ENCODE data around the gene CDH4. TPM values are rescaled to one million over a fixed set of nuclear protein-coding genes. Genes with fewer than 3 reads are reported as not detected.

CDH4 gene
- total and polyA plus RNA-seq, 2 of the 4 experiments (the other 2 are of a cell fraction), result 1.6 to 3.5 TPM

DNA sequence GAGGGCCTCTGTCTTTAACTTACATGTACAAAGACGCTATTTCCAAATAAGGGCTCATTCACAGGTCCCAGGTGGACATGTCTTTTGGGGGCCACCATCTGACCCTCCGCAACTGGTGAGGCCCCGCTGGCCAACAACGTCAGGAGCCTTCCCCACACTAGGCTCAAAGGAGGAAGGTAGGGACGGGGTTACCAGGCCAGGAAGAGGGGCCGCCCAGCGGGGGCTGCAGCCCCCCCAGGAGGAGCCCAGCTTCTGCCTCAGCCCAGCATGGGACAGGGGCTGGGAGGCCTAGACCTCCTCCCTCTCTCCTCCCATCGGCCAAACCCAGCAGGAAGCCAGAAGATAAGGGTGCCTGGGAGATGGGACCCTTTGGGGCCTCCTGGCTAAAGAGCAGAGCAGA, 670.9 kb downstream of the CDH4 start:
- Histone ChIP-seq H2AK5ac (ENCODE audit: low read depth, low read length) (no peak overlapping the region), H3K27ac (ENCODE audit: insufficient read depth, low read length) (no peak overlapping the region), H3K4me3 (ENCODE audit: insufficient read depth, low read depth, low read length) (no peak overlapping the region), H2AK9ac (replicated peaks; ENCODE audit: low read depth, low read length, poor library complexity) (no peak overlapping the region), H3K79me1 (ENCODE audit: low read depth in 1 of 2, low read length in 2 of 2) (no peaks in the 10 kb centered on the region), H4K8ac (ENCODE audit: low read depth in 2 of 2, low read length in 2 of 2) (no peak overlapping the region), H3K27me3 (ENCODE audit: control insufficient read depth, insufficient read depth, low read length) (no peaks in the 10 kb centered on the region), H3K4me2 (ENCODE audit: low read depth, low read length) (no peak overlapping the region), H3K23ac (ENCODE audit: low read depth, low read length) (no peak overlapping the region), H3K14ac (replicated peaks; ENCODE audit: low read depth, low read length) (no peak overlapping the region), H3K9me1 (ENCODE audit: insufficient read depth, low read length) (no peaks in the 10 kb centered on the region), H4K5ac (ENCODE audit: low read depth, low read length) (no peak overlapping the region), H2AFZ (replicated peaks; ENCODE audit: low read length, poor library complexity) (no peak overlapping the region), H3K9me3 (ENCODE audit: control insufficient read depth, insufficient read depth, low read length) (peaks cover 11% of the 10 kb centered on the region; the same call in 1 of the 2 replicates), H3K4ac (ENCODE audit: low read depth, low read length) (no peak overlapping the region), H3K9ac (ENCODE audit: low read depth, low read length) (no peak overlapping the region), H3K4me1 (ENCODE audit: control insufficient read depth, insufficient read depth, low read length) (no peaks in the 10 kb centered on the region), H3K18ac (ENCODE audit: low read depth, low read length) (no peak overlapping the region), H4K20me1 (ENCODE audit: insufficient read depth, low read length) (no peaks in the 10 kb centered on the region), H2BK120ac (ENCODE audit: low read depth, low read length) (no peak overlapping the region), H2BK15ac (ENCODE audit: low read depth, low read length) (no peak overlapping the region), H2BK5ac (ENCODE audit: low read depth, low read length, poor library complexity, severe bottlenecking) (no peak overlapping the region), H2BK20ac (ENCODE audit: low read depth, low read length) (no peak overlapping the region), H4K91ac (ENCODE audit: insufficient read depth, low read depth, low read length) (no peak overlapping the region), H3K36me3 (ENCODE audit: control insufficient read depth, insufficient read depth, low read length) (no peaks in the 10 kb centered on the region), H3K56ac (ENCODE audit: extremely low read depth, insufficient read depth, low read length) (no peak overlapping the region)
- ChIA-PET CTCF (no interaction called here), POLR2A (ENCODE audit: unreplicated experiment) (no interaction called here)
- TF ChIP-seq SMC3 (IDR thresholded peaks at IDR 0.05; ENCODE audit: low read depth, low read length) (no peak), BHLHE40 (IDR thresholded peaks at IDR 0.05; ENCODE audit: low read depth, low read length) (no peak), FOS (IDR thresholded peaks at IDR 0.05; ENCODE audit: low read depth, low read length) (no peak), CEBPB (IDR thresholded peaks at IDR 0.05; ENCODE audit: low read depth, low read length) (no peak)
- TF ChIP-seq, protein P1, sequence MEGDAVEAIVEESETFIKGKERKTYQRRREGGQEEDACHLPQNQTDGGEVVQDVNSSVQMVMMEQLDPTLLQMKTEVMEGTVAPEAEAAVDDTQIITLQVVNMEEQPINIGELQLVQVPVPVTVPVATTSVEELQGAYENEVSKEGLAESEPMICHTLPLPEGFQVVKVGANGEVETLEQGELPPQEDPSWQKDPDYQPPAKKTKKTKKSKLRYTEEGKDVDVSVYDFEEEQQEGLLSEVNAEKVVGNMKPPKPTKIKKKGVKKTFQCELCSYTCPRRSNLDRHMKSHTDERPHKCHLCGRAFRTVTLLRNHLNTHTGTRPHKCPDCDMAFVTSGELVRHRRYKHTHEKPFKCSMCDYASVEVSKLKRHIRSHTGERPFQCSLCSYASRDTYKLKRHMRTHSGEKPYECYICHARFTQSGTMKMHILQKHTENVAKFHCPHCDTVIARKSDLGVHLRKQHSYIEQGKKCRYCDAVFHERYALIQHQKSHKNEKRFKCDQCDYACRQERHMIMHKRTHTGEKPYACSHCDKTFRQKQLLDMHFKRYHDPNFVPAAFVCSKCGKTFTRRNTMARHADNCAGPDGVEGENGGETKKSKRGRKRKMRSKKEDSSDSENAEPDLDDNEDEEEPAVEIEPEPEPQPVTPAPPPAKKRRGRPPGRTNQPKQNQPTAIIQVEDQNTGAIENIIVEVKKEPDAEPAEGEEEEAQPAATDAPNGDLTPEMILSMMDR (conservative IDR thresholded peaks at IDR 0.05; ENCODE audit: low read depth, low read length), result no peak
- in situ Hi-C loops (cut with MboI; ENCODE audit: low sequenced_read_pairs), result no loop called here
- dilution Hi-C loops (cut with HindIII; ENCODE audit: low sequenced_read_pairs, unreplicated experiment), result no loop called here
- BruUV-seq (replicated peaks), result no TSS peak
- 100% methylated on average over 1 of the region's 8 CpGs; no CpG with 5 or more reads in 1 of the 2 experiments for WGBS, 2 experiments (ENCODE audit: extremely low coverage in 2 of 2, insufficient read length in 1 of 2)
- intact Hi-C loops (cut with micrococcal nuclease), result no loop called here
- ATAC-seq (ENCODE audit: low read depth) (no peak), DNase-seq (no peak)

Measured in IMR-90 (cell line).